Subcutaneous adipose tissue (tissue), 4 donors: ENCODE data around the gene POLA2. TPM values are rescaled to one million over a fixed set of nuclear protein-coding genes. Genes with fewer than 3 reads are reported as not detected.

ENCODE experiments used
- total RNA-seq, 4 donors: library from RNA; depleted of rRNA; stranded (reverse); fragments of >200 nt; gene quantifications; one replicate each; pipeline ENCODE4 v1.1.0, GENCODE V29; 2016
- TF ChIP-seq, protein P1 (sequence below): fragments of 450-650 bp; IDR thresholded peaks from one replicate; pipeline ENCODE4 v1.5.1; 2016; ENCODE audit warnings: low read depth, mild to moderate bottlenecking, control low read depth, antibody characterized with exemption, moderate library complexity

Gene POLA2
- total RNA-seq, 4 donors from 2014 or later, result 2.6 to 6.2 (median 4.9) TPM

DNA sequence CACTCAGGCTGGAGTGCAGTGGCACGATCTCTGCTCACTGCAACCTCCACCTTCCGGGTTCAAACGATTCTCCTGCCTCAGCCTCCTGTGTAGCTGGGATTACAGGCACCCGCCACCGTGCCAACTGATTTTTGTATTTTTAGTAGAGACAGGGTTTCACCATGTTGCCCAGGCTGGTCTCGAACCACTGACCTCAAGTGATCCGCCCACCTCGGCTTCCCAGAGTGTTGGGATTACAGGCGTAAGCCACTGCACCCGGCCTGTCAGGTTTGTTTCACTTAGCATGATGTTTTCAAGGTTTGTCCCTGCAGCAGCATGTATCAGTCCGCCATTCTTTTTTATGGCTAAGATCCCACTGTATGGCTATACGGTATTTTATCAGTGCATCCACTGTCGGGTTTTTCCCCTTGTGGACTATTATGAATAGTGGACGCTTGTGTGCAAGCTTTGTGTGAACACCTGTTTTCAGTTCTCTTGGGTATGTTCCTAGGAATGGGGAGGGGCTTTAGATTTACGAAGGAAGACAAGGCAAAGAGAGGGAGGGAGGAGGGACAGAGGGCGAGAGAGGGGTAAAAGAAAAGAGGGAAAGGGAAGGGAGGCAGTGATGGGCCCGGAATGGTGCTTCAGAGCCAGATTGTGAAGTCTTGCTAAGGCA lies 39.0 kb downstream of the POLA2 start:
- TF ChIP-seq, protein P1, sequence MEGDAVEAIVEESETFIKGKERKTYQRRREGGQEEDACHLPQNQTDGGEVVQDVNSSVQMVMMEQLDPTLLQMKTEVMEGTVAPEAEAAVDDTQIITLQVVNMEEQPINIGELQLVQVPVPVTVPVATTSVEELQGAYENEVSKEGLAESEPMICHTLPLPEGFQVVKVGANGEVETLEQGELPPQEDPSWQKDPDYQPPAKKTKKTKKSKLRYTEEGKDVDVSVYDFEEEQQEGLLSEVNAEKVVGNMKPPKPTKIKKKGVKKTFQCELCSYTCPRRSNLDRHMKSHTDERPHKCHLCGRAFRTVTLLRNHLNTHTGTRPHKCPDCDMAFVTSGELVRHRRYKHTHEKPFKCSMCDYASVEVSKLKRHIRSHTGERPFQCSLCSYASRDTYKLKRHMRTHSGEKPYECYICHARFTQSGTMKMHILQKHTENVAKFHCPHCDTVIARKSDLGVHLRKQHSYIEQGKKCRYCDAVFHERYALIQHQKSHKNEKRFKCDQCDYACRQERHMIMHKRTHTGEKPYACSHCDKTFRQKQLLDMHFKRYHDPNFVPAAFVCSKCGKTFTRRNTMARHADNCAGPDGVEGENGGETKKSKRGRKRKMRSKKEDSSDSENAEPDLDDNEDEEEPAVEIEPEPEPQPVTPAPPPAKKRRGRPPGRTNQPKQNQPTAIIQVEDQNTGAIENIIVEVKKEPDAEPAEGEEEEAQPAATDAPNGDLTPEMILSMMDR, result no peak

DNA sequence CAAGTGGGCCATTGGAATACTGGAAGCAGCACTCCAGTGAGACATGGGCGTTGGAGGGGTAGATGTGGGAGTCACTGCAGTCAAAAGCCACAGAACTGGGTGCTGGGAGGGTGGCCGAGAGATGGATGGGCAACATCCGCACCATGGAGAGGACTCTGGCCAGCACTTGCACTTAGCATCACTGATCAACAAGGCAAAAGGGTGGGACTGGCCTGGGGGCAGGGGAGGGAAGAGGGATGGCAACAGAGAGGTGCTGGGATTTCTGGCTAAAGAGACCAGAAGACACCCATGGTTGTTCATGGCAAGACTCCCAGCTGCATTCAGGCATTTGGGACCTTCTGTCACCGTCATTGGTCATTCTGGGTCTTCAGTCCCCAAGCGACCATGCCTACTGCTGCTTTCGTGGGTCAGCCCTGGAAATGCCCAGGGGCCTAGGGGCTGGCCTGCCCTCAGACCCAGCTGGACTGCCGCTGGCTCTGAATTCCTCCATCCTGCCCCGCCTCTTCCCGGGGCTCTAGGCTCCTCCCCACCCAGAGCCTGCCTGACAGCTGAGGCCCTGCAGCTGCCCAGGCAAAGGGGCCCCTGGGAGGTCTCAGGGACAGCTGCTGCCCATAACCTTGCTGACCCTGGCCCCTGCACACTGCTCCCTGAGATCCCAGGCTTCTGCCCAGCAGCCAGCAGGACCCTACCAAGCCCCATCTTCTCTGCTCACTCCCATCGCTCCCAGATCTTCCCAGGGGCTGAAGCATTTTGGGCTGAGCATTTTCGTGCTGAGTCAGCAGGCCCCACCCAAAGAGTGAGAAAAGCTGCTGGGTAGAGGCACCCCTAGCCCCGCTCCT lies 39.9 kb downstream of the POLA2 start:
- TF ChIP-seq, protein P1, result no peak

DNA sequence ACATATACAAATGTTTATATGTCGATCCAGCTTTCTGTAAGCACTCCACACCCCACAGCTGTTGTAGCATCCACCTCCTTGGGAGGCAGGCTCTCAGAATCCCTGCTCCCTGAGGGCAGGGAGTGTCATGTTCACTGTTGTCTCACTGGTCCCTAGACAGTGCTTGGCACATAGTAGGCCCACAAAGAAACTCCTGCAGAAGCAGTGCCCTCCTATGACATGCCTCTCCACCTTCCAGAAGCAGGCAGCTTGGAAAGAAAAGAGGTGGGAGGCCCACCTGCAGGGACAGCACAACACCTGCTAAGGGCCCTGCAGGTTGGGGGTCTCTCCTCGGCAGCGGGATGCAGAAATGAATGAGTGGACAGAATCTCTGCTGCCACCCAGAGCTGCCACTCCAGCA lies 41.8 kb downstream of the POLA2 start:
- TF ChIP-seq, protein P1, result no peak

DNA sequence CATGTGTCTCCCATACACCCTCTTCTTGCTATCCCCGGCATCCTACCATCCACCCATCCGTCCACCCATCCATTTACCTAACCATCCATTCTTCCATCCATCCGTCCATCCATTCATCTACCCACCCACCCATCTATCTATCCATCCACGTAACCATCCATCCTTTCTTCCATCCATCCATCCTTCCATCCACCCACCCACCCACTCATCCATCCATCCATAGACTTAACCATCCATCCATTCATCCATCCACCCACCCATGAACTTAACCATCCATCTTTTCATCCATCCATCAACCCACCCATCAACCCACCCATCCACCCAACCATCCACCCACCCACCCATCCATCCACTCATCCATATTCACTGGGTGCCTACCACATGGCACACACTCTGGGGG lies 42.3 kb downstream of the POLA2 start:
- TF ChIP-seq, protein P1, result no peak

DNA sequence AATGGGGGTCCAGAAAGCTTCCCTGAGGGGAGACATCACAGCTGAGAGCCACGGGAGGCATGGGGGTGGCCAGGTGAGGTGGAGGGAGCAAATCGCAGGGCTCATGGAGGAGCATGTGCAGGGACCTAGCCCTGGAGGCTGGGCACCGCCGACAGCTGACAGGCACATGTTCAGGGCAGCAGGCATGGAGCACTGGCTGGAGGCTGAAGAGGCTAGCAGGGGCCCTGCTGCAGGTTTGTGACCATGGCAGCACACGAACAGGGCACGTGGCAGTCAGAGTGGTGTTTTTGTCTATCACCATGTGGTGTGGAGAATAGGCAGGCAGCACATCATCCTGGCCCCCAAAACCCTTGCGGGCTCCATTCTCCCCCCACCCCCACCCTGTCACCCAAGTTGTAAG lies 42.9 kb downstream of the POLA2 start:
- TF ChIP-seq, protein P1, result no peak

DNA sequence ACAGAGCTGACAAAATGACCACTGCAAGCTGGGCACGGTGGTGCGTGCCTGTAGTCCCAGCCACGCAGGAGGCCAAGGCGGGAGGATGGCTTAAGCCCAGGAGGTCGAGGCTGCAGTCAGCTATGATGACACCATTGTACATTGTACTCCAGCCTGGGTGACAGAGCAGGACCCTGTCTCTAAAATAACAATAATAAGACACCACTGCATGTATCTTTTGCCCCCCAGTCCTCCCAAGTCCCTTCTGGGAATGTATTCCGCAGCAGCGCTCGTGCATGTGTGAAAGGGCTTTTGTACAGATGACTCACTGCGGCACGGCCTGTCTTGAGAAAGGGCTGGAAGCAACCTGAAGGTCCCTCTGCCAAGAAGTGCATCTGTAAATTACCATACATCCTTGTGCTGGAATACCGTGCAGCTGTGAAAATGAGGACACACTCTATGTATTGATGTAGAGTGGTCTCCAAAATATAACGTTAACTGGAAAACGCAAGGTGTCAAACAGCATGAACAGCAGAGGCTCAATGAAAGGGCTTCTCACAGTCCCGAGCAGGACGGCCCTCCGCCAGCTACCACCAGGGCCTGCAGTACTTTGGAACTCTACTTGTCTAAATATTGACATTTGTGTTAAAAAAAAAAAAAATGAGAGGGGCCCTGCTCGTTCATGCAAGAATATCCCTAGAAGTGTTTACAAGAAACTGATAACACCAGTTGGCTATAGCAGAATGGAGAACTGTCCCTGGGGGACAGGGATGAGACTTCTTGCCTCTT lies 43.9 kb downstream of the POLA2 start:
- TF ChIP-seq, protein P1, result no peak
